SU-DHL-6 (cell line): ENCODE data around the gene RPS27A.
"Not testable (repeated sequence)": the region's sequence is repeated elsewhere in the genome, so short reads cannot be mapped to it uniquely, and the experiment has no call there.

Experiments used
- H2AFZ ChIP-seq: fragments of 200-600 bp; sonication (generic); 2 replicates; pipeline ENCODE4 v1.6.1; 2014; ENCODE audit warnings: low read depth, mild to moderate bottlenecking, moderate library complexity, mixed read lengths, antibody characterized with exemption, low read length; ENCODE audit not compliant: severe bottlenecking
- H3F3A ChIP-seq: fragments of 200-600 bp; shearing (Covaris generic); 2 replicates; pipeline ENCODE4 v1.6.0; 2016; ENCODE audit warnings: antibody characterized with exemption, mild to moderate bottlenecking; ENCODE audit not compliant: insufficient read depth
- H3K27ac ChIP-seq: fragments of 200-600 bp; sonication (generic); 2 replicates; pipeline ENCODE4 v1.5.1; 2016; ENCODE audit warnings: low read depth, mild to moderate bottlenecking, low read length, moderate library complexity, mixed read lengths
- H3K27me3 ChIP-seq: fragments of 200-600 bp; sonication (generic), shearing (Covaris generic); 2 replicates; pipeline ENCODE4 v1.6.0; 2014; ENCODE audit warnings: mild to moderate bottlenecking, low read length
- H3K36me3 ChIP-seq: fragments of 200-600 bp; sonication (generic); 2 replicates; pipeline ENCODE4 v1.6.1; 2014; ENCODE audit warnings: mild to moderate bottlenecking, low read length, mixed read lengths
- H3K4me2 ChIP-seq: fragments of 300-600, 200-600 bp; shearing (Covaris generic), sonication (generic); 2 replicates; pipeline ENCODE4 v1.6.0; 2014; ENCODE audit warnings: low read length, low read depth, mild to moderate bottlenecking; ENCODE audit not compliant: poor library complexity, severe bottlenecking
- H3K4me3 ChIP-seq: fragments of 200-600 bp; sonication (generic); 2 replicates; pipeline ENCODE4 v1.5.1; 2014; ENCODE audit warnings: antibody characterized with exemption, low read length, mild to moderate bottlenecking, mixed read lengths; ENCODE audit not compliant: insufficient read depth, poor library complexity, severe bottlenecking
- H3K79me2 ChIP-seq: fragments of 200-600 bp; sonication (generic); 2 replicates; pipeline ENCODE4 v1.6.1; 2014; ENCODE audit warnings: mild to moderate bottlenecking, low read length, moderate library complexity; ENCODE audit not compliant: insufficient read depth
- H3K9ac ChIP-seq: fragments of 200-600 bp; sonication (generic); 2 replicates; pipeline ENCODE4 v1.7.0; 2014; ENCODE audit warnings: mild to moderate bottlenecking, low read length
- H3K9me2 ChIP-seq: fragments of 200-600 bp; sonication (generic); replicated peaks from 2 replicates; pipeline ENCODE4 v1.6.1; 2014; ENCODE audit warnings: low read length; ENCODE audit not compliant: insufficient read depth
- H3K9me3 ChIP-seq: fragments of 200-600 bp; sonication (generic); 2 replicates; pipeline ENCODE4 v1.6.1; 2014; ENCODE audit warnings: low read length, mixed read lengths; ENCODE audit not compliant: insufficient read depth
- H4K20me1 ChIP-seq: fragments of 200-600 bp; sonication (generic); 2 replicates; pipeline ENCODE4 v1.6.1; 2014; ENCODE audit warnings: low read depth, mild to moderate bottlenecking, antibody characterized with exemption, low read length, moderate library complexity, mixed read lengths
- EZH2phosphoT487 ChIP-seq: fragments of 200-600 bp; sonication (generic), shearing (Covaris generic); conservative IDR thresholded peaks from 2 replicates; pipeline ENCODE4 v1.6.1; 2018; ENCODE audit warnings: mild to moderate bottlenecking, antibody characterized with exemption, low read length, moderate library complexity, mixed read lengths
- TF ChIP-seq, protein P1 (sequence below): fragments of 200-600 bp; sonication (generic); IDR thresholded peaks from one replicate; pipeline ENCODE4 v1.5.1; 2017; ENCODE audit warnings: antibody characterized with exemption, mild to moderate bottlenecking, low read length, moderate library complexity; ENCODE audit not compliant: insufficient read depth, poor library complexity, severe bottlenecking

RPS27A gene

DNA sequence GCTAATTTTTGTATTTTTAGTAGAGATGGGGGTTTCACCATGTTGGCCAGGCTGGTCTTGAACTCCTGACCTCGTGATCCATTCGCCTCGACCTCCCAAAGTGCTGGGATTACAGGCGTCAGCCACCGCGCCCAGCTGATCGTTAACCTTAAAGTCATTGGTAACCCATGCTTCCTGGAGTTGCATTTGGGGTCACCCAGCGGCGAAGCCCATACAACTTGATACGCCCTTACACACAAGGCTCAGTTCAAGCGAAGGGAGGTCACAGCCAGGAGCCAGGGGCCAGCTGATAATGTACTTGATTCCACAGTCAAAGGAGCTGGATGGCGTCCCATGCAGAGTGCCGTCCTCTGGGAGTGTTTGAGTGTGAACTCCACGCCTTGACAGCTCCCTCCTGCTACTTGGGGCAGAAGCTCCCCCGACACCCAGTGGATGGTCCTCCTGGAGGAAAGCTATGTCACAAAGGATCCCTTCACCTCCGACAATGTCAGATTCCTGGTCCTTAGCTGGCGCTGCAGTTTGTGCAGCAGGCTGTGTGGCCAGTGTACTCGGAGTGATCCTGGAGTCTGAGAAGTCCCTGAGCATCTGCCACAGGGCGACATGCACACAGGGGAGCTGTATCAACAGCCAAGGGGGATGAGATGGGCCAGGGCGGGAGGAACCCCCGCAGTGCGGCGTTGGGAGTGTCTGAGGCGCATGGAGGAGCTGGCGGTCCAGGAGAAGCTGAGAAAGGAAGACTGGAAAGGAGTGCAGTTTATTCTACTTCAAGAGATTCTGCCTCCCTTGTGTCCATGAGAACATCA, 8.3 kb upstream of the RPS27A start:
- Histone ChIP-seq H3K9me3 (no peaks in the 10 kb centered on the region), H4K20me1 (no peaks in the 10 kb centered on the region), H3K27ac (peak overlapping the region; percentile 77), H3F3A (peaks cover 18% of the 10 kb centered on the region), H3K36me3 (no peaks in the 10 kb centered on the region), H3K4me2 (peak overlapping the region; percentile 99), H3K9ac (peak overlapping the region; percentile 65; the same call in 1 of the 2 replicates), H3K4me3 (no peak overlapping the region), H3K27me3 (no peaks in the 10 kb centered on the region), H2AFZ (peak overlapping the region; percentile 91), H3K79me2 (peaks cover 9% of the 10 kb centered on the region; the same call in 1 of the 2 replicates), H3K9me2 (no peaks in the 10 kb centered on the region)
- TF ChIP-seq EZH2phosphoT487 = no peak
- TF ChIP-seq, protein P1, sequence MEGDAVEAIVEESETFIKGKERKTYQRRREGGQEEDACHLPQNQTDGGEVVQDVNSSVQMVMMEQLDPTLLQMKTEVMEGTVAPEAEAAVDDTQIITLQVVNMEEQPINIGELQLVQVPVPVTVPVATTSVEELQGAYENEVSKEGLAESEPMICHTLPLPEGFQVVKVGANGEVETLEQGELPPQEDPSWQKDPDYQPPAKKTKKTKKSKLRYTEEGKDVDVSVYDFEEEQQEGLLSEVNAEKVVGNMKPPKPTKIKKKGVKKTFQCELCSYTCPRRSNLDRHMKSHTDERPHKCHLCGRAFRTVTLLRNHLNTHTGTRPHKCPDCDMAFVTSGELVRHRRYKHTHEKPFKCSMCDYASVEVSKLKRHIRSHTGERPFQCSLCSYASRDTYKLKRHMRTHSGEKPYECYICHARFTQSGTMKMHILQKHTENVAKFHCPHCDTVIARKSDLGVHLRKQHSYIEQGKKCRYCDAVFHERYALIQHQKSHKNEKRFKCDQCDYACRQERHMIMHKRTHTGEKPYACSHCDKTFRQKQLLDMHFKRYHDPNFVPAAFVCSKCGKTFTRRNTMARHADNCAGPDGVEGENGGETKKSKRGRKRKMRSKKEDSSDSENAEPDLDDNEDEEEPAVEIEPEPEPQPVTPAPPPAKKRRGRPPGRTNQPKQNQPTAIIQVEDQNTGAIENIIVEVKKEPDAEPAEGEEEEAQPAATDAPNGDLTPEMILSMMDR = no peak

DNA sequence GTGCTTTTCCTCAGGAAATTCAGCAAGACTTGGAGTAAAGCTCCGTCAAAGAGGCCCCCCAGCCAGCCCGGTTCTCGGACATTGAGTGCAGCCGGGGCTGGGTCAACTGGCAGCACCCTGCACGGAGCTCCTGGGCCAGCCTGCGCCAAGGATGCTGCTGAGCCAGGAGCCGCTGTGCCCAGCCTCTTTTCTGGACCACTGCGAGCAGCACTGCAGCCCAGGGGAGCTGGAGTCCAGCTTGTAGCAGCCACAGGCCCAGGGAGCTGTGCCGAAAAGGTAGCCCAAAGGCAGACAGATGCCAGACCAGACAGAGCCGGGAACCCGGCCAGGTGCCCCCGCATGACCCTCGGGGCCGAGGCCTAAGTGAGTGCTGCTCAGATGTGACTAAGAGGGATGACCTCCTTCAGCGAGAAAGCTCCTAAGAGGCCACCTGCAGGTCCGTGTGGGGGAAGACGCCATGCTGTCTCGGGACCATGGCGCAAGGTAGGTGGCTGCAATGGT, 7.7 kb upstream of the RPS27A start:
- Histone ChIP-seq H3K27me3 (no peaks in the 10 kb centered on the region), H2AFZ (no peak overlapping the region), H3K4me2 (no peak overlapping the region), H3F3A (peaks cover 18% of the 10 kb centered on the region), H3K27ac (no peak overlapping the region), H3K9me3 (no peaks in the 10 kb centered on the region), H4K20me1 (no peaks in the 10 kb centered on the region), H3K79me2 (peaks cover 9% of the 10 kb centered on the region; the same call in 1 of the 2 replicates), H3K9ac (no peak overlapping the region), H3K4me3 (no peak overlapping the region), H3K9me2 (no peaks in the 10 kb centered on the region), H3K36me3 (no peaks in the 10 kb centered on the region)
- TF ChIP-seq EZH2phosphoT487 = no peak

DNA sequence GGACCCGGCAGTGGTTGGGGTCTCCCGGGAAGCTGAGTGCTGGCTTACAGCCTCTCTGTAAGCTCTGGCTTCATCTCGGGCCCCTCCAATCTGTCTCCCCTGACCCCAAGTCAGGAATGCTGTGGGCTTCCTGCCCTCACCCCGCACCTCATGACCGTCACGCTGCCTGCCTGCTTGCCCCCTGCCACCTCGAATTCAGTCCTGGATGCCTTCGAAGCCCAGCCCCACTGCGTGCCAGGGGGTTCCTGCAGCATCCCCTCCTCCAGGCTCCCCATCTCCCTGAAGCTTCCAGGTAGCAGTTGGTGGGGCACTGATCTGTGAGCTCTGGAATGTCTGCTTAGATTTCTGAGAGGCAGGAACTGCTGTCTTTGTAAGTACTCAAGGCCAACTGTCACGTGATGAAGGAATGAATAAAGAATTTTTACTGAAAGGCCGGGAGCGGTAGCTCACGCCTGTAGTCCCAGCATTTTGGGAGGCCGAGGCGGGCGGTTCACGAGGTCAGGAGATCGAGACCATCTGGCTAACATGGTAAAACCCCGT, 6.9 kb upstream of the RPS27A start:
- no peak overlapping the region for H3K4me2 ChIP-seq
- no peak overlapping the region for H3K9ac ChIP-seq
- no peak overlapping the region for H2AFZ ChIP-seq
- H3K4me3 ChIP-seq = no peak overlapping the region
- no peaks in the 10 kb centered on the region for H3K27me3 ChIP-seq
- TF ChIP-seq, protein P1 = no peak
- no peak for TF ChIP-seq EZH2phosphoT487
- peaks cover 9% of the 10 kb centered on the region; the same call in 1 of the 2 replicates for H3K79me2 ChIP-seq
- H3K27ac ChIP-seq = no peak overlapping the region
- no peaks in the 10 kb centered on the region for H3K36me3 ChIP-seq
- H3K9me2 ChIP-seq = no peaks in the 10 kb centered on the region
- H3K9me3 ChIP-seq = no peaks in the 10 kb centered on the region
- peaks cover 18% of the 10 kb centered on the region for H3F3A ChIP-seq
- H4K20me1 ChIP-seq = no peaks in the 10 kb centered on the region

DNA sequence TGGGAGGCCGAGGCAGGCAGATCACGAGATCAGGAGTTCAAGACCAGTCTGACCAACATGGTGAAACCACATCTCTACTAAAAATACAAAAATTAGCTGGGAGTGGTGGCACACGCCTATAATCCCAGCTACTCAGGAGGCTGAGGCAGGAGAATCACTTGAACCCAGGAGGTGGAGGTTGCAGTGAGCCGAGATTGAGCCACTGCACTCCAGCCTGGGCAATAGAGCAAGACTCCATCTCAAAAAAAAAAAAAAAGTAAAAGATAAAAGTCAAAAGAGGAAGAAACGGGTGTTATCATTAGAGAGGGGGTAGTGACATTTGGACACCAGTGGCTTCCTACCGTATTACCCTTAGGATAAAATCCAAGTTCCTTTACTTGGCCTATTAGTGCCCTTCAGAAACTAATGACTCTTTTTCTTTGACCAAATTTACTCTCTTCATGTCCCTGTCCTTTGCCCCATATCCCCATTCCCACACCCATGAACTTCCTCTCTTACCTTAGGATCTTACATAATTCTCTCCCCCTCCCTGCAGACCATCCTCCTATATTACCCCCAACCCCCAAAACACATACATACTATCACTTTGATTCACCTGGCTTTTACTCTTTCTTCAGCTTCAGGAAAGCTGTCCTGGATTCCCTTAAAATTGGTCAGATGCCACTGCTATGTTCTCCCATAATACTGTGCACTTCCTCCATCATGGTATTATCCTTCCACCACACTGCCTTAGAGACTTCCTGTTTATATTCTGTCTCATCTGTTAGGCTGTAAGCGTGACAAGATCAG, 4.9 kb upstream of the RPS27A start:
- not testable (repeated sequence) for H3K4me3 ChIP-seq, H3K9me3 ChIP-seq, H4K20me1 ChIP-seq, H2AFZ ChIP-seq, H3K36me3 ChIP-seq, H3K9me2 ChIP-seq, H3K27me3 ChIP-seq, H3K27ac ChIP-seq, H3K9ac ChIP-seq
- Histone ChIP-seq H3F3A (peaks cover 18% of the 10 kb centered on the region), H3K79me2 (peaks cover 23% of the 10 kb centered on the region), H3K4me2 (peak overlapping the region; percentile 24)
